ENCODE data around the gene ITGA1. TPM values are rescaled to one million over a fixed set of nuclear protein-coding genes. Genes with fewer than 3 reads are reported as not detected.

Gene ITGA1
- total RNA-seq, 4 donors from 2014 or later: 228 to 302 (median 235) TPM

GRCh38 chr5:52804981-52805380 is 17.3 kb downstream of the ITGA1 start:
- intact Hi-C loops (cut with DNase I): loop anchor here (10.0 kb wide), 1 partner anchor 60 kb away; no protein-coding TSS in a partner anchor
- Histone ChIP-seq H3K27me3 (no peaks in the 10 kb centered on the region), H3K4me3 (peak overlapping the region in 3 of 4 donors; percentile 2 to 64 (median 63)), H3K9me3 (no peaks in the 10 kb centered on the region), H3K4me1 (peaks cover 71 to 100% (median 98%) of the 10 kb centered on the region in 4 donors), H3K36me3 (peaks cover 0 to 10% (median 5%) of the 10 kb centered on the region in 4 donors), H3K27ac (replicated peaks in 1 of 4) (peak overlapping the region; percentile 59 to 94 (median 92))
- no peak for DNase-seq (ENCODE audit: extremely low spot score)
- TF ChIP-seq POLR2A (IDR thresholded peaks at IDR 0.05; ENCODE audit: low read depth) (no peak), POLR2AphosphoS5 (IDR thresholded peaks at IDR 0.05) (no peak)
- 40% methylated on average over 2 of the region's 2 CpGs for WGBS

DNA sequence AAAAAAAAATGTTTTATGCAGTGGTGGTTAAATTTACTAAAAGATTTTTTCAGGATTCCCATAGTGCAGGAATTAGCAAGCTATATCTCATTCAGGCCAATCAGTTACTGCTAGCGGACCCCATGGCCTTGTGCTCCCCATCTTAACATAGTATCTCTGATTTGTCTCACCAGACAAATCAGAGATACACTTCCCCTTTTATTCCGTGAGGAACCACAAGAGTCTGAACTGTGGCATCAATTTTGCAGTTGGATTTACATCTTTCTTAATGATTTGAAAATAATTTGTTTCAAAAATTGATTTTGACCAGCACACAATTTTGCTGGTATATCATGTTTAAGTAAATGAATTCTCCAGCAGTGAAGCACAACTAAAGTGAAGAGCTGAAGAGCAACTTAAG is 17.9 kb downstream of the ITGA1 start:
- Histone ChIP-seq H3K27ac (replicated peaks in 1 of 4) (peak overlapping the region; percentile 59 to 94 (median 92)), H3K9me3 (no peaks in the 10 kb centered on the region), H3K36me3 (peaks cover 0 to 10% (median 5%) of the 10 kb centered on the region in 4 donors), H3K27me3 (no peaks in the 10 kb centered on the region), H3K4me3 (peak overlapping the region in 1 of 4 donors; percentile 64), H3K4me1 (peaks cover 78 to 100% (median 99%) of the 10 kb centered on the region in 4 donors)
- TF ChIP-seq CTCF (IDR thresholded peaks at IDR 0.05) (no peak), POLR2A (IDR thresholded peaks at IDR 0.05; ENCODE audit: low read depth) (no peak), POLR2AphosphoS5 (IDR thresholded peaks at IDR 0.05) (no peak), EP300 (IDR thresholded peaks at IDR 0.05) (no peak)
- intact Hi-C loops (cut with DNase I): loop anchor here (10.0 kb wide), 1 partner anchor 59 kb away; no protein-coding TSS in a partner anchor
- 57% methylated on average over 2 of the region's 2 CpGs for WGBS
- DNase-seq (ENCODE audit: extremely low spot score): no peak

DNA sequence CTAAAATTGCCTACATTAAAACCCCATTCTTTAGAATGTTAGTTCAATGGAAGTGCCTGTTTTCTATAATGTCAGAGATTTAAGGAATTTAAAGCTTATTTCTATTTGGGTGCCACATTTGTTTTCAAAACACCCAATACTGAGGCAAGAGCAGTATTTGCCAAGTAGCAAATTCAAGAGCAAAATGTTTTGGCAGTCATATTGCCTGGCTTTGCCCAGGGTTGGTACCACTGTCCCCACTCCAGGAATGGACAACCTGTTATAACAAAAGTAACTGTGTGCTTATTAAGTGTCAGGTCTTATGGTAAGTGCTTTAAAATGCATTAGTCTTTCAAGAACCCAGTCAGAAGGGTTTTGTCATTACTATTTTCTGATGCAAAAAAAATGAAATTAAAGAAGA is 19.3 kb downstream of the ITGA1 start:
- H3K27ac ChIP-seq (replicated peaks in 1 of 4): peak overlapping the region; percentile 76 to 94 (median 92)
- peaks cover 0 to 2% (median under 1%) of the 10 kb centered on the region in 4 donors for H3K36me3 ChIP-seq
- H3K4me1 ChIP-seq: peaks cover 69 to 100% (median 99%) of the 10 kb centered on the region in 4 donors
- H3K27me3 ChIP-seq: no peaks in the 10 kb centered on the region
- intact Hi-C loops (cut with DNase I): loop anchor here (10.0 kb wide), 1 partner anchor 58 kb away; no protein-coding TSS in a partner anchor
- TF ChIP-seq POLR2AphosphoS5 (IDR thresholded peaks at IDR 0.05) (no peak), POLR2A (IDR thresholded peaks at IDR 0.05; ENCODE audit: low read depth) (no peak), CTCF (IDR thresholded peaks at IDR 0.05) (no peak), EP300 (IDR thresholded peaks at IDR 0.05) (no peak)
- H3K9me3 ChIP-seq: no peaks in the 10 kb centered on the region
- no peak for DNase-seq (ENCODE audit: extremely low spot score)
- H3K4me3 ChIP-seq: no peak overlapping the region

- Histone ChIP-seq H3K4me1 (peaks cover 62 to 100% (median 99%) of the 10 kb centered on the region in 4 donors), H3K27ac (replicated peaks in 1 of 4) (peak overlapping the region; percentile 76 to 94 (median 92)), H3K9me3 (no peaks in the 10 kb centered on the region), H3K36me3 (no peaks in the 10 kb centered on the region), H3K4me3 (no peak overlapping the region), H3K27me3 (no peaks in the 10 kb centered on the region)
- intact Hi-C loops (cut with DNase I): loop anchor here (10.0 kb wide), 1 partner anchor 57 kb away; no protein-coding TSS in a partner anchor
- DNase-seq (ENCODE audit: extremely low spot score): no peak
- TF ChIP-seq CTCF (IDR thresholded peaks at IDR 0.05) (no peak), POLR2AphosphoS5 (IDR thresholded peaks at IDR 0.05) (no peak), POLR2A (IDR thresholded peaks at IDR 0.05; ENCODE audit: low read depth) (no peak), EP300 (IDR thresholded peaks at IDR 0.05) (no peak)
These were observed 20.0 kb downstream of the ITGA1 start for GRCh38 chr5:52807723-52808122.

DNA sequence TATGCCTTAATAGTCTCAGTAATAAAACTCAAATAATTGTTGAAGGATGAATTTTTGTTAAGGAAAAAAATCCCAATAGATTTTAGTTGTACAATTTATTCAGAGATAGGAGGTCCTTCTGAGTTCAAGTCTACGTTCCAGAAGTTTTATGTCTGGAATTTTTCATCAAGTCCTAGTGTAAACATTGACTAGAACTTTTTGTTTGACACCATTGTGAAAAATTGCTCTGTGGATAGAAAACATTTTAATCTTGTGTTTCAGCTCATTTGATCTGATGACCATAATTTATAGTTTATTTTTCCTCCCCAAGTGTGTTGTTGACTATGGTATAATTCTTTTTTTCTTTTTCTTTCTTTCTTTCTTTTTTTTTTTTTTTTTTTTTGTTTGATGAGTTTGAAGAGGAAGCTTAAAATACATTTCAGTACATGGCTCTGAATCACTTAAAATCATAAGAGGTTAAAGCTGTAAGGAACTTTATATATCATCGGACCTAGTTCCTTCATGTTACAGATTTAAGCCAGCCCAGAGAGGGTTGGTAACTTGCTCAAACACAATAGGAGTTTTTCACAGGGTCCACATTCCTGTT is 20.7 kb downstream of the ITGA1 start:
- H3K4me3 ChIP-seq: no peak overlapping the region
- H3K27me3 ChIP-seq: no peaks in the 10 kb centered on the region
- TF ChIP-seq CTCF (IDR thresholded peaks at IDR 0.05) (no peak), POLR2AphosphoS5 (IDR thresholded peaks at IDR 0.05) (peak in 1 of 2 donors; percentile 25)
- peak overlapping the region; percentile 76 to 94 (median 92) for H3K27ac ChIP-seq (replicated peaks in 1 of 4)
- 26% methylated on average over 2 of the region's 2 CpGs for WGBS
- H3K4me1 ChIP-seq: peaks cover 61 to 100% (median 99%) of the 10 kb centered on the region in 4 donors
- no peaks in the 10 kb centered on the region for H3K9me3 ChIP-seq
- intact Hi-C loops (cut with DNase I): loop anchor here (10.0 kb wide), 1 partner anchor 56 kb away; no protein-coding TSS in a partner anchor
- H3K36me3 ChIP-seq: no peaks in the 10 kb centered on the region
- DNase-seq (ENCODE audit: extremely low spot score): no peak
